GM19351 (cell line): ENCODE measurements around the gene RPS24.
A peak's percentile ranks its signal among the peaks of the same experiment; 100 is the strongest.
"Not testable (repeated sequence)": the region's sequence is repeated elsewhere in the genome, so short reads cannot be mapped to it uniquely, and the experiment has no call there.

Source experiments
- ATAC-seq: cut with Tn5 transposase; IDR thresholded peaks from one replicate; pipeline ENCODE4 v1.9.1; 2021; ENCODE audit warnings: mild to moderate bottlenecking, moderate library complexity; ENCODE audit not compliant: unreplicated experiment

RPS24 gene

DNA sequence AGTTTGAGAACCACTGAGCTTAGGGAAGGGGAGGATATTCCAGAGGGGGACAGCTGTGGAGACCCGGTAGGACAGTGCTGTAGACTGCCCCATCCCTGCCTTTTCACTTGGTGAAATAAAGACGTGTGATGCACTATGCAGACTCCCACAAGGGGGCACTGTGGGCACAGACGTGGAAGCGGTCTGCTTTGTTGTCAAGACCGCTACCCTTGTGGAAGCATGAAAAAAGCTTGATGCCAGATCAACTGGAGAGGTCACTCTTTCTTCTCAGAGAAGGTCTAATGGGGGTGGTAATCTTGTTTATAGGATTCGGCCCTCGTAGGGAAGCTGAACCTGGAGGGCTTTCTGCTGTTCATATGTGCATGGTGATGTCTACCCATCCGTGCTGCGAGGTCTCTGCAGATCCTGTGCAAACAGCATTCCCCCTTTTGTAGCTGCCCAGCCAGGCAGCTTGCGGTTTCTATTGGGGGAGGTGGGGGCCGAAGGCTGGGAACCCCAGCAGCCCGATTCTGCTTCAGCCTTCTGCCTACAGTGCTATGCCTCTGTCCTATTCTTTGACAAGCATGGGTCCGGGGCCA is 13.7 kb downstream of the RPS24 start:
- ATAC-seq, result peak; percentile 60

DNA sequence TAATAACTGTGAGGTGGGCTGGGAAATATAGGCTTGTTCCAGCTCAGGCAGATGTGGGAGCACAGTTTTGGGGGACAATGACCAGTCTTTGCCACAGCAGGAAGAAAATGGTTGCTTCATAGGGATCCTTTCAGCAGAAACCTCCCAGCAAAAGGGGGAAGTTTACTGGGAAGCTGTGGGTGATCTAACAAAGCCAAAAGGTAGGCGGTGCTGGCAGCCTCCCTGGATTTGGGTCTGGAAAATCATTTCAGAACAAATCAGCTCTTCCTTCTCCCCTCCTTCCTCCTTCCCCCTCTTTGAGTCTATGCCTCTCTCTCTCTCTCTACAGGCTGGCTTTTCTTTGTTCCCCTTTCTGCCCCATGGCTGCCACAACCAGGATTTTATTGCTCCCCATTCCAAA is 16.2 kb downstream of the RPS24 start:
- no peak for ATAC-seq

DNA sequence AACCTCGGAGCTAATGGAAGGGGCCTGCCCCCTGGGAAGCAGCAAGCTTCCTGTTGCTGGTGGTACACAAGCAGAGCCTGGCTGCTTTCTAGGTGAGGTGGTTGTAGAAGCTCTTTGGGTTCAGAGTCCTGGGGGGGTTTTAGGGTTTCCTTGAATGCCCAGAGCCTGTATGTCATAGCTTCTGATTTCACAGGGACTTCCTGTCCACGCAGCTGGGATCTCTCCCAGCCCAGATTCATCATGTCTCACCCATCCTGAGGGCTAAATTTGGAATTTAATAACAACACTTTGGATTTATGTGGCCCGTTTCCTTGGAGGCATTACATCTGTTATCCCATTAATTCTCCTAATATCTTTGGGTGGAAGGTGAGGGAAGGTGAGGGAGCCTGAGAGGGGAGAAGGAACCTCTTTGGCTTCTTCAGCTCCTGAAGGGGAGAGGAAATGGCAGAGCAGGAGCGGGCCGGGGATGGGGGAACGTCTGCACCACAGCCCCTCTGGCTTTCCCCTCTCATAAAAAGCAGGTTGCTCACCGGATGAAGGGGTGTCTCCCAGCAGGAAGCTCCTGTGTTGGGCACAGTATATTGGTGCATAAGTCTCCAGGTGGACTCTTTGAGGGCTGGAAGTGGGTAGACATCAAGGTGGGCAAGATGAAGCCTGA is 19.7 kb downstream of the RPS24 start:
- ATAC-seq, result no peak

DNA sequence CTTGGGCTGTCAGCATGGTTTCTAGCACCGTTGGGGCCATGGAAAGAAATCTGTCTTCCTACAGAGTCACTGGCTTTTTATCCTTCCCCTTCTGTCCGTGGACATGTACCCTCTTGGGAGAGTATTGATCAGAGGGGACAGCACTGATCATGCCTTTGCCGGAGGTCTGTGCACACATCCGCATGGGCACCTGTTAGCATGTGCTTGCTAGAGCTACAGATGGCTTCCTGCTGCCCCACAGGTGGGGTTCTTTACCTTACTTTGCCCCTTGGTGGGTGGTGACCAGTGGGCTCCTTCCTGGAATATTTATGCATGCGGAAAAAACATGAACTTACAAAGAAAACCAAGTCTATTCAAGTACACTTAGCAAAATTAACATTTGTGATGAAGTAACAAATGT is 24.9 kb downstream of the RPS24 start:
- ATAC-seq, result no peak

DNA sequence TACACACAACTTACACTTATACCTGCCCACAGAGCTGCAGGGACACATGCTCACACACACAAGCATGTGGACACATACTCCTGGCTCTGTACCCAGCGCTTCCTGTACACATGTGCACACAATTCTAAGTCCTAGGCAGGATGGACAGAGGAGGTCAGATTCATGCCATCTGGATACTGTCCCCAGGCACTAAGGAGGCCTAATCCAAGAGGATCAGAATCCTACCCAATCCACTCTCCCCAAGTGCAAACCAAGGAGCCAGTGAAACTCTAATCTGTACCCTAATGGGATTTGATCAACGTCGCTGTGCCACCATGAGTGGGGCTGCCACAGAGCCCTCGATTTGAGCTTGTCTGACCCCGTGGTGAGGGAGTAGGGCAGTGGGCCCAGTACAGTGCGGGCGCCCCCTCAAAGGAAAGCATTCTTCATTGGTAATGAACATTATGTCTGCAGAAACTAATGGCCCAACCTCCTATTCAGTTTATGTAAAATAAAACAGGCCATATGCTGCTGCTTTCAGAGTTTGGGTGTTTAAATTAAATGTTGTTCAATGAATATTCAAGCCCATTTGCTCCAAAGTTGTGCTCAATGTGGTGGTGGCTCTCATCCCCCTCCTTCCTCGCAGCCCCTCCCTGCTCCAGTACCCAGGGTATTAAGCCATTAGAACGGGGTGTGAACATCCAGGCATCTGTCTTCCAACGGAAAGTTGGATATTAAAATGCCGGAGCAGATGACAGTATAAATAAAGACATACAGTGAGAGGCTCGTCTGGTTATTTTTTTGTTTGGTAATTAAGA is 26.4 kb downstream of the RPS24 start:
- no peak for ATAC-seq

DNA sequence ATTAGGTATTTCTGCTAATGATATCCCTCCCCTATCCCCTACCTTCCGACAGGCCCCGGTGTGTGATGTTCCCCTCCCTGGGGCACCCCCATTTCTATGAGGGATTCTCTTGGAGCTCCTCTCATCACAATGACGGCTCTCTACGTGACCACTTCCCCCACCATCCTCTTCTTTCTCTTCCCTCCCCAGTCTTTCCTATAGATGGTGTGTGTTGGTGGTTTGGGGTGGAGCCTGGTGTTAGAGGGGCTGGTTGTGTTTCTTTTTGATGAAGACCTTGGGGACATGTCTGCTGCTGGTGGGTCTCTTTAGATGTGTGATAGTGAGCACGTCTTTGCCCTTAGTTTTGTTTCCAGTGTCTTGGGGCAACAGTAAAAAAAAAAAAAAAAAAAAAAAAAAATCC is 28.6 kb downstream of the RPS24 start:
- no peak for ATAC-seq

DNA sequence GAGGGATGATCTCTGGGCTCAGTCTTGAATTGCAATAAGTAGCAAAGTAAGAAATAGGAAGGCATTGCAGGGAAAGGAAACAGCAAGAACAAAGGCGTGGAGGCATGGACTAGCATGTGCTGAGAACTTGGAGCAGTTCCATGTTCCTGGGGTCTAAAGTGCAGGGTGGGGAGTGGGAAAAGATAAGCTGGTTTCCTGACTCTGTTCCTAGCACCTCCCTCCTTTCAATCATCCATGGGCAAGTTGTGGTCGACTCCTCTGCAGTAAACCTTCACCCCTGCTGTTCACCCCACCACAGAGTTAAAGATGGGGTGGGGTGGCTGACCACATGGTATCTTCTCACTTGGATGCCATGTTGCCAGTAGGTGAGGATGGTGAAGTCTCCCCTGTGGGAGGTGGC is 29.6 kb downstream of the RPS24 start:
- no peak for ATAC-seq

DNA sequence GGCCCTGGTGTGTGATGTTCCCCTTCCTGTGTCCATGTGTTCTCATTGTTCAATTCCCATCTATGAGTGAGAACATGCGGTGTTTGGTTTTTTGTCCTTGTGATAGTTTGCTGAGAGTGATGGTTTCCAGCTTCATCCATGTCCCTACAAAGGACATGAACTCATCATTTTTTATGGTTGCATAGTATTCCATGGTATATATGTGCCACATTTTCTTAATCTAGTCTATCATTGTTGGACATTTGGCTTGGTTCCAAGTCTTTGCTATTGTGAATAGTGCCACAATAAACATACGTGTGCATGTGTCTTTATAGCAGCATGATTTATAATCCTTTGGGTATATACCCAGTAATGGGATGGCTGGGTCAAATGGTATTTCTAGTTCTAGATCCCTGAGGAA is 31.3 kb downstream of the RPS24 start:
- not testable (repeated sequence) for ATAC-seq

DNA sequence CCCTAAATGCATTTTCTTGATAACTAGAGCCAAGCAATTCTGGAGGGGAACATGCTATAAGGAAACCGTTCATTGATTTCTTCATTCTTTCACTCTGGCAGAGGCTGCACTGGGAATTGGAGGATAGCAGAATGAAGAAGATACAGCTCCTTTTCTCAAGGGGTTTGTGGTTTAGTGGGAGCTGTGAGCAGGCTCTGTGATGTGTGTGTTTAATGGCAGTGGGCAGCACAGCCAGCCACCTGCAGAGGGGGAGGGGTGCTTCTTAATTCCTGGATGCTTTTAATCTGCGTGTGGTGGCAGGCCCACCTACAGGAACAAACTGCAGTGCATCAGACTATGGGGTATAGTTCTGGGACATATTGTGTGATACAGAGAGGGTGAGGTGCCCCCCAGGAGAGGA is 31.9 kb downstream of the RPS24 start:
- no peak for ATAC-seq

DNA sequence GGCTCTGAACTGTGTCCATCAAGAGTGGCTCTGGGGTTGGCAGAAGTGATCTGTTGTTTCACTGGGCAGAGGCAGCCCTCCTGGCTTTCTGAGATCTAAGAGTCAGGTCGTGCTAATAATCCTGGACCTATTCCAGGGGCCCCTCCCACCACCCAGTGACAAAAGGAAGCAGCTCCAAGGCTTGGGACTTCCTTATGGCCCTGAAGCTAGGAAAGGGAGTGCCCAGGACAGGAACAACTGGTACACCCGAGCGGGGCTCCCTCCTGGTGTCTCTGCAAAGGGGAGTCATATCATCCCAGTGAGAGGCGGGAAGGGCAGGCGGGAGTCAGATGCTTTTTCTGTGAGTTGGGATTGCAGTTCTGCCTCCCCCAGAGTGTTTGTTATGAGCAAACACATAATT is 32.3 kb downstream of the RPS24 start:
- no peak for ATAC-seq

DNA sequence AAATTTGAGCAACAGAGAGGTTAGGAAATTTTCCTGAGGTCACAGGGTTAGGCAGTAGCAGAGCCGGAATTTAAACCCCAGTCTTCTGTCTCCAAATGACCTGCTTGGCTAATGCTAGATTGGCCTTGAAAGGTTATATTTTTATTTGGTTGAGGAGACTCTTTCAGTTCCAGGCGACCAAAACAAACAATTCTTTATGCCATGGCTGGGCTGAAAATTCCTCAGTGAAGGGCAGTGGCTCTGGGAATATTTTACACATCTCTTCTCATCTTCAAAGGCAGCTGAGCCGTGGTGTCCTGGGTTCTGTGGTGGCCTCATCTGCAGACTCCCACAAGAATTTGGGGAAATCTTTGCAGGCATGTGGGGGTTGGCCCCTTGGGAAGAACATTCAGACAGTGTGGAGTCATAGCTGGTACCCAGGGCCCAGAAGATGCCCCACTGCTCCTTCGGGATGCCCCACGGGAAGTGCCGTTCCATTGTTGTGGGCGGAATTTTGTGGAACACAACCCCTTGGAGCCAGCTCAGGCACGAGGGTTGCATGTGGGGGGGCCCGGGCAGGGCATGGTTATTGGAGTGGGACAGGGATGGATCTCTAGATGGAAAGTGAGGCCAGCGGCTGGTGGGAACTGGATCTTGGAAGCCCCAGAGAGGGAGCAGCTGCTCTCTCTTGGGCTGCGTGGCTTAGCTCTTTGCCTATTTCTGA is 33.2 kb downstream of the RPS24 start:
- no peak for ATAC-seq

DNA sequence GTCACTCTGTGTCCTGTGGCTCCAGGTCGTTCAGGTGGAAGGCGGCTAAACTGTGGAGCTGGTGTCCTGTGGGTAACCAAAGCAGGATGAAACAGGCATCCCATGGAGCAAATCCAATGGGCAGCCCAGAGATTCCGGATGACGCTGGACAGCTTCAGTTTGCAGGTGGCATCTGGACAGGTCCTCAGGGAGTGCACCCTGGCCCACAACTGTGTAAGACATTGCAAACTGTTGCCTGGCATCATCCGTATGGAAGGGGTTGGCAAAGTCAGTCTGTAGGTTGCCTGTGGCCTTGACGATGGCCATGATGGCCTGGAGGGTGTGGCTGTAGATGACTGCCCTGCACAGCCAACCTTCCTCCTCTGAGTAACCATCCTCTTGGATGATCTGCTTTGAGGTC is 35.5 kb downstream of the RPS24 start:
- no peak for ATAC-seq

DNA sequence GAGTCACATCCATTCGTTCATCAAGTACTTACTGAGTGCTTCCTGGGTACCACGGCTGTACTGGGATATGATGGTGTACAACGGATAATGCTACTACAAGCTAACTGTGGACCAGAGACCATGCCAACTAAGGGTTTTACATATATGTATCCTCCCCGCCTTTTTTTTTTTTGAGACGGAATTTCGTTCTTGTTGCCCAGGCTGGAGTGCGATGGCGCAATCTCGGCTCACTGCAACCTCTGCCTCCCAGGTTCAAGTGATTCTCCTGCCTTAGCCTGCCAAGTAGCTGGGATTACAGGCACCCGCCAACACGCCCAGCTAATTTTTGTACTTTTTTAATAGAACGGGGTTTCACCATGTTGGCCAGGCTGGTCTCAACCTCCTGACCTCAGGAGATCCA is 36.4 kb downstream of the RPS24 start:
- ATAC-seq, result not testable (repeated sequence)

DNA sequence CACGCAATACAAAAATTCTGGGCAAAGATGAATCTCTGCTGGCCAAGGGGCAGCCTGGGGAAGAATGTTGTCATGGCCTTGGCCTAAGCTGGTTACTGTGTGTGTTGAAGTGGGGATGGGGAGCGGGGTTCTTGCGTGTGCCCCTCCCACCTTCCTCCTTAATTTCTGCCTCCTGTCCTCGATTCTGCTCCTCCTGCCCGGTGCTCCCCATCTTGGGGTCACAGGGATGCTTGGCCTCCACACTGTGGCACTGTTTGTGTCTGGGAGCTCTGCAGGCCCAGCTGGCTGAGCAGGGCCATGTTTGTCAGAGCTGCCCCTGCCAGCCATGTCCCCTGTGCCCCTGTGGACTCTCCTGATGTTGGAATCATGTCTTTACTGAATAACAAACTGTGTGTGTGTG is 37.1 kb downstream of the RPS24 start:
- no peak for ATAC-seq

DNA sequence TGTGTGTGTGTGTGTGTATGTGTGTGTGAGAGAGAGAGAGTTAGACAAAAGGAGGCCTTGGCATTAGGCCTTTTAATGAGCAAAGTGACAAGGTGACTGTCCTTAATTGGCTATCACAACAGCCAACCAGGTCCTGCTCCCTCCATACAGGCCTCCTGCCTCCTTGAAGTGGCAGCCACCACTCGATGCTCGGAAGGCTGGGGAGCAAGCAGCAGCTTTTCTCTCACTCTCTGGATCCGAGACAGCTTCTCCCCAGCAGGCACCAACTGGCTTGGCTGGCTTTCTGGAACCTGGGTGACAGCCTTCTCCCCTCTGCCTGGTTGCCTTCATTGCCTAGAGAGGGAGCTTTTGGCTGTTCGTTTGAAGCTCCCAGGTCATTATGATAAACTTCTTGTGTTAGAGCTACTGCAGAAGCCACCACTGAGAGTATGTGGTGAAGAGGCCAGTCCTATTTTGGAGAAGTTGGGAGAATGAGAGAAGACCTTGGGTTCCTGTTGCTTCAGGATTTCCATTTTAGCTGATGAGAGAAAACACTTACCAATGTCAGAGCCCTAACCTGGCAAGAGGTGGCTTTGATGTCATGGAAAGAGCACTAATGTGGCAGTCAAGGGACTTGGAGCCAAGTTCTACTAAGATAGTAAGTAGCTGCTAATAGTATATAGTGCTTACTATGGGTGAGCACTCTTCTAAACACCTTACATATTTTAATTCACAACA is 37.6 kb downstream of the RPS24 start:
- no peak for ATAC-seq

DNA sequence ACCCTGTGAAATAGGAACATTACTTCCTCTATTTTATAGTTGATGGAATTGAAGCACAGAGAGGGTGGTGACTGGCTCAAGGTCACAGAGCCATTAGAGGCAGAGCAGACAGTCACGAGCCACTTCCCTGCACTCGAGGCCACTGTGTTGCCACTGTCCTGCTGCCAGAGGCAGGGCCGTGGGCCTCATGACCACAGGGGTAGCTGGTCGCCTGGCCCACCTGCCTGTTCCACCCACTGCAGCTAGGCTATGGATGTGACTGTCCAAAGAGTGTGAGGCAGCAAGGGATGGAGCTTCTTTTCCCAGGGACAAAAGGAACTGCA is 38.2 kb downstream of the RPS24 start:
- ATAC-seq, result no peak

DNA sequence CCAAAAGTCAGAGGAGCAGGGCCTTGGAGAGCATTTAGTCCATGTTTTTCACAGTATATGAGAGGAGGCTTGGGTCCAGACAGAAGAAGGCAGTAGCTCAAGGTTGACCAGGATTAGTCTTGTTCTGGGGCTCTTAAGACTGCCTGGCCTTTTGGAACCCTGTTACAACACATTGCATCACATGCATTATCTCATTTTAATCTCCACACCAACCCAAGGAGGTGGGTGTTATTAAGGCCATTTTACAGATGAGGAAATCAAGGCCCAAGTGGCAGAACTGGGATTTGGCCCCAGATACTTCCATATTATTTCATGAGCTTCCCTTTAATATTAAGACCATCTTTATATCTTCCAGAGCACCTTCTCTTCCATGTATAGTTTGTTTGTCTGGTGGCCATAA is 38.8 kb downstream of the RPS24 start:
- ATAC-seq, result no peak

DNA sequence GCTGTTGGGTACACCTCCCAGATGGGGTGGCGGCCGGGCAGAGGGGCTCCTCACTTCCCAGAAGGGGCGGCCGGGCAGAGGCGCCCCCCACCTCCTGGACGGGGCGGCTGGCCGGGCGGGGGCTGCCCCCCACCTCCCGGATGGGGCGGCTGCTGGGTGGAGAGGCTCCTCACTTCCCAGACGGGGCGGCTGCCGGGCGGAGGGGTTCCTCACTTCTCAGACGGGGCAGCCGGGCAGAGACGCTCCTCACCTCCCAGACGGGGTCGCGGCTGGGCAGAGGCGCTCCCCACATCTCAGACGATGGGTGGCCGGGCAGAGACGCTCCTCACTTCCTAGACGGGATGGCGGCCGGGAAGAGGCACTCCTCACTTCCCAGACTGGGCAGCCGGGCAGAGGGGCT is 42.1 kb downstream of the RPS24 start:
- ATAC-seq, result not testable (repeated sequence)

DNA sequence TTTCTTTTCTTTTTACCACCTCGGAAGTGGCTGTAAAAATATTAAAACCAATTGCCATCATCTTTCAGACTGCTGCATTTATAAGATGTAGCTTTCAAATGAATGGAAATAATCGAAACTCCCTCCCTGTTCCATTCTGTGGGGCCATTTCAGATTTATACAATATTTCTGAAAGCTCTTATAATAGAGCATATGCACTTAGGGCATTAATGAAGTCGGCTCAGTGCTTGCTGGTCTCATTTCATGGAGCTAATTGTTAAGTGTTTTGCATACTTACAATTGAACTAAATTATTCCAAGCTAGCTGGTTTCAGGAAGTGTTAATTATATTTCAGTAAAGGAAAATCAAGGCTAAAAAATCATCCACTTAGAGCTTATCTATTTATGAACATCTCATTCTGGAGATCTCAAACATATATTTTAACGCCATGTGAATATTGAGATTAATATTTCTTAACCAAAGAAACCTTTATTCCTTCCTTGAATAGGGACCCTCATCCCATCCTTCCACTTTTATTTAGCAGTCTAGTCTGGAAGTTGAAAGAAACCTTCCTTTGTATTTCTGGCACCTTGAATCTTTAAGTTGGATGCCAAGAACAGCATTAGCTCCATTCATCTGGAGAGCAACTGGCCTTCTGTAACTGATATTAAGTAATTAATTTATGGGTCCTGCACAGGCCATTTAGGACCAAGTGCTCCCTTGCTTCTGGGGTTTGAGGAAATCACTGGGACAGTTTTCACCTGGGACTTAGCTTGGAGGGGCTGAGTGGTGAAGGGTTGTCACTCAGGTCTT is 45.1 kb downstream of the RPS24 start:
- no peak for ATAC-seq

DNA sequence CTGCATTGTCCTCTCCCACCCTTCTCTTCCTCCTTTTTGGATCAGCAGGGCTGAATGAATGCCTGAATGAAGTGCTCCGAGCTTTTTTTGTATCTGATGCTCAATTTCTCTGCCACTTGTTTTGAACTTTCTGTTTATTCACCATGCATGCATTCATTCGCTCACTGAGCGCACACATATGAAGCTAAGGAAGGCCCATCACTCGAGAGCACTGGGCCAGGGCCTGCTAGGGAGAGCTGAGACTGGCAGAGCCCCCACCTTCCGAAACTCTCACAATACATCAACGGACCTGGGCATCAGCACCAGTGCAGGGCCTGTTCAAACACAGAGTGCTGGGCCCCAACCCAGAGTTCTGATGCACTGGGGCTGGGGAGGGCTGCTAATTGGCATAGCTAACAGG is 45.7 kb downstream of the RPS24 start:
- ATAC-seq, result no peak
